K562 (cell line): ENCODE measurements around the gene GHRH. TPM values are rescaled to one million over a fixed set of nuclear protein-coding genes. Genes with fewer than 3 reads are reported as not detected.

Source experiments
- ATAC-seq: fragments of 200-7000 bp; cut with Tn5 transposase; 3 replicates; pipeline ENCODE4 v1.9.1; 2020; ENCODE audit warnings: moderate library complexity
- BruUV-seq: library from RNA; stranded (reverse); fragments of 400-500 nt; replicated peaks from 2 replicates; lab custom pipeline; 2021; lab: Mats Ljungman, UMichigan
- CTCF ChIA-PET: fragments of 300-600 bp; formaldehyde crosslinking; extraction: SDS; loops from one replicate; lab custom pipeline; 2021; ENCODE audit warnings: low intra/inter-chr PET ratio; lab: Yijun Ruan, JAX
- POLR2A ChIA-PET: fragments of 300-600, 350-650 bp; sonication (Branson Sonifier 250); formaldehyde crosslinking; extraction: SDS; loops from one replicate; lab custom pipeline; 2021; ENCODE audit warnings: antibody characterized with exemption, inconsistent platforms; lab: Yijun Ruan, JAX
- DNase-seq, 4 experiments: peaks; one replicate each; pipeline versions ENCODE4 v3.0.0 to v3.0.0-alpha.2; 2011 to 2018; ENCODE audit warnings: low spot score in 3 of 4, mixed read lengths in 3 of 4; ENCODE audit errors: extremely low read depth in 1 of 4
- FAIRE-seq: peaks from 2 replicates; lab custom pipeline; 2011; peaks lifted over from hg19 to GRCh38; lab: Jason Lieb, UNC
- H2AFZ ChIP-seq: 2 replicates; pipeline ENCODE4 v1.6.0; 2011; ENCODE audit warnings: low read depth, low read length, control low read depth, inconsistent platforms
- H3K27ac ChIP-seq: fragments of 200-600 bp; 3 replicates; pipeline ENCODE4 v1.8.0; 2011; ENCODE audit warnings: low read depth, mild to moderate bottlenecking, control low read depth, inconsistent platforms, low read length, moderate library complexity, mixed read lengths; ENCODE audit errors: extremely low read depth
- H3K27me3 ChIP-seq, 2 experiments: fragments of 300-600 bp in 1 of 2; 2 replicates in 1 of 2; 3 replicates in 1 of 2; pipeline versions ENCODE4 v1.6.0 to v1.8.0; 2011; ENCODE audit warnings: inconsistent platforms in 2 of 2, low read length in 2 of 2, mild to moderate bottlenecking in 1 of 2, mixed read lengths in 1 of 2, moderate library complexity in 1 of 2; ENCODE audit not compliant: control insufficient read depth in 2 of 2, insufficient read depth in 2 of 2
- H3K36me3 ChIP-seq: fragments of 300-600 bp; 3 replicates; pipeline ENCODE4 v1.8.0; 2011; ENCODE audit warnings: mild to moderate bottlenecking, low read length, inconsistent platforms; ENCODE audit not compliant: control insufficient read depth, insufficient read depth
- H3K4me1 ChIP-seq, 2 experiments: fragments of 200-600 bp in 1 of 2; replicated peaks in 1 of 2; 2 replicates in 1 of 2; 3 replicates in 1 of 2; pipeline versions ENCODE4 v1.5.1 to v1.8.0; 2011; ENCODE audit warnings: inconsistent platforms in 2 of 2, low read length in 2 of 2, mild to moderate bottlenecking in 1 of 2, mixed read lengths in 1 of 2, moderate library complexity in 1 of 2; ENCODE audit not compliant: control insufficient read depth in 2 of 2, insufficient read depth in 2 of 2
- H3K4me2 ChIP-seq: 2 replicates; pipeline ENCODE4 v1.6.1; 2011; ENCODE audit warnings: low read length, control low read depth, inconsistent platforms, mixed read lengths; ENCODE audit not compliant: insufficient read depth
- H3K4me3 ChIP-seq: fragments of 200-600 bp; sonication (generic), shearing (Covaris generic); 2 replicates; pipeline ENCODE4 v1.5.1; 2016; ENCODE audit warnings: control low read depth, inconsistent platforms
- H3K79me2 ChIP-seq: fragments of 200-600 bp; 3 replicates; pipeline ENCODE4 v1.8.0; 2011; ENCODE audit warnings: low read length, inconsistent platforms; ENCODE audit not compliant: control insufficient read depth, insufficient read depth
- H3K9ac ChIP-seq, 2 experiments: 2 replicates each; pipeline versions ENCODE4 v1.6.0 to v1.6.1; 2011; ENCODE audit warnings: low read depth in 2 of 2, low read length in 2 of 2, control low read depth in 1 of 2, inconsistent platforms in 1 of 2, mild to moderate bottlenecking in 1 of 2, mixed read lengths in 1 of 2; ENCODE audit not compliant: insufficient read depth in 1 of 2
- H3K9me1 ChIP-seq: one replicate; pipeline ENCODE4 v1.6.0; 2011; ENCODE audit warnings: inconsistent platforms, mild to moderate bottlenecking, low read length, moderate library complexity; ENCODE audit not compliant: control insufficient read depth, insufficient read depth
- H3K9me3 ChIP-seq: replicated peaks from 2 replicates; pipeline ENCODE4 v1.5.1; 2011; ENCODE audit warnings: low read depth, low read length, inconsistent platforms; ENCODE audit not compliant: control insufficient read depth, insufficient read depth
- H4K20me1 ChIP-seq: replicated peaks from 2 replicates; pipeline ENCODE4 v1.6.1; 2011; ENCODE audit warnings: low read length, inconsistent platforms, mixed read lengths; ENCODE audit not compliant: control insufficient read depth, insufficient read depth
- BCOR ChIP-seq: fragments of 450-650 bp; IDR thresholded peaks from 2 replicates; pipeline ENCODE4 v1.6.1; 2016
- CTBP1 ChIP-seq: fragments of 450-650 bp; IDR thresholded peaks from 2 replicates; pipeline ENCODE4 v1.6.1; 2016; ENCODE audit warnings: borderline replicate concordance
- DDX20 ChIP-seq: fragments of 450-650 bp; IDR thresholded peaks from 2 replicates; pipeline ENCODE4 v1.6.1; 2016; ENCODE audit warnings: missing genetic modification characterization, low read depth, mild to moderate bottlenecking, missing compliant biosample characterization, moderate library complexity
- E2F4 ChIP-seq: sonication (generic); formaldehyde crosslinking; IDR thresholded peaks from 2 replicates; pipeline ENCODE4 v1.8.0; 2022; ENCODE audit warnings: mild to moderate bottlenecking, low read depth, missing genetic modification reagents
- E2F5 ChIP-seq: sonication (generic); formaldehyde crosslinking; IDR thresholded peaks from 2 replicates; pipeline ENCODE4 v1.8.0; 2022; ENCODE audit warnings: mild to moderate bottlenecking, missing genetic modification reagents
- ESRRB ChIP-seq: fragments of 250-450 bp; sonication (Bioruptor Pico); IDR thresholded peaks from 2 replicates; pipeline ENCODE4 v1.5.0; 2020; ENCODE audit warnings: mild to moderate bottlenecking, moderate library complexity, borderline replicate concordance
- HDAC2 ChIP-seq: fragments of 450-650 bp; IDR thresholded peaks from 2 replicates; pipeline ENCODE4 v1.6.1; 2016; ENCODE audit warnings: mild to moderate bottlenecking
- IRF2 ChIP-seq: sonication (generic); formaldehyde crosslinking; IDR thresholded peaks from 2 replicates; pipeline ENCODE4 v1.8.1; 2022; ENCODE audit warnings: mild to moderate bottlenecking, missing genetic modification reagents
- KAT2B ChIP-seq: IDR thresholded peaks from one replicate; pipeline ENCODE4 v1.6.1; 2012; ENCODE audit warnings: low read depth, mild to moderate bottlenecking, control low read depth, inconsistent platforms, low read length, moderate library complexity
- LARP7 ChIP-seq: fragments of 450-650 bp; IDR thresholded peaks from 2 replicates; pipeline ENCODE4 v1.6.1; 2016
- RB1 ChIP-seq: fragments of 450-650 bp; IDR thresholded peaks from 2 replicates; pipeline ENCODE4 v1.6.1; 2017; ENCODE audit warnings: low read depth, mild to moderate bottlenecking
- RNF2 ChIP-seq: sonication (generic); IDR thresholded peaks from 2 replicates; pipeline ENCODE4 v1.6.1; 2016
- TCF3 ChIP-seq: sonication (generic); formaldehyde crosslinking; IDR thresholded peaks from 2 replicates; pipeline ENCODE4 v1.4.0; 2020; ENCODE audit warnings: mild to moderate bottlenecking, missing genetic modification reagents
- ZEB2 ChIP-seq: fragments of 450-650 bp; IDR thresholded peaks from 2 replicates; pipeline ENCODE4 v1.6.1; 2016
- WGBS: fragments of 100-300 bp; shearing (Covaris generic); methylation state at CpG from one replicate; pipeline ENCODE4 v1.1.6; 2016; ENCODE audit warnings: low coverage, mixed read lengths; ENCODE audit not compliant: insufficient coverage; ENCODE audit errors: missing lambda C conversion rate; 5-methylcytosine and 5-hydroxymethylcytosine counted together
- in situ Hi-C: fragments of 300-500 bp; cut with MboI; formaldehyde crosslinking; loops from 4 replicates; pipeline ENCODE4 v1.15.0; 2018; ENCODE audit warnings: inconsistent platforms, mixed read lengths
- intact Hi-C: fragments of 100-400 bp; cut with micrococcal nuclease; formaldehyde crosslinking; loops from 2 replicates; pipeline ENCODE4 v1.14.2; 2022
- polyA plus RNA-seq, 8 experiments: library from polyadenylated mRNA; depleted of rRNA in 4 of 8; stranded (reverse) in 5 of 8; unstranded in 3 of 8; fragments of >200 nt; fragmentation: Nextera tagmentation in 2 of 8; fragmentation: Illumina TruSeq in 1 of 8; extraction: Ambion mirVana in 2 of 8; extraction: Trizol in 1 of 8; gene quantifications; 2 replicates each; pipeline versions ENCODE4 v1.2.1 to v1.2.3, GENCODE V29; 2011 to 2014; ENCODE audit warnings: inconsistent platforms in 1 of 8, missing spikeins in 1 of 8
- total RNA-seq, 7 experiments: library from RNA; depleted of rRNA in 6 of 7; stranded (reverse); fragments of >200 nt in 6 of 7; fragmentation: Illumina TruSeq in 2 of 7; extraction: Trizol in 2 of 7; gene quantifications; 2 replicates each; pipeline versions ENCODE4 v1.2.1 to v1.2.3, GENCODE V29; 2011 to 2021; ENCODE audit warnings: low replicate concordance in 1 of 7
- TF ChIP-seq, protein P1 (sequence below): fragments of 250-450 bp; sonication (Bioruptor Pico); IDR thresholded peaks from 2 replicates; pipeline ENCODE4 v1.8.0; 2022; ENCODE audit warnings: inconsistent platforms
- TF ChIP-seq, protein P2 (sequence below): sonication (generic); formaldehyde crosslinking; IDR thresholded peaks from 2 replicates; pipeline ENCODE4 v1.9.0; 2022; ENCODE audit warnings: mild to moderate bottlenecking, missing genetic modification reagents
- TF ChIP-seq, protein P3 (sequence below), 2 experiments: IDR thresholded peaks; 2 replicates each; pipeline ENCODE4 v1.6.1; 2012; ENCODE audit warnings: improper control_type of control experiment in 2 of 2, low read depth in 2 of 2, low read length in 2 of 2, borderline replicate concordance in 1 of 2

Gene GHRH
- total and polyA plus RNA-seq, 9 of the 15 experiments (the other 6 are each of a cell fraction or from before 2014, with no cell fraction given): not detected

DNA sequence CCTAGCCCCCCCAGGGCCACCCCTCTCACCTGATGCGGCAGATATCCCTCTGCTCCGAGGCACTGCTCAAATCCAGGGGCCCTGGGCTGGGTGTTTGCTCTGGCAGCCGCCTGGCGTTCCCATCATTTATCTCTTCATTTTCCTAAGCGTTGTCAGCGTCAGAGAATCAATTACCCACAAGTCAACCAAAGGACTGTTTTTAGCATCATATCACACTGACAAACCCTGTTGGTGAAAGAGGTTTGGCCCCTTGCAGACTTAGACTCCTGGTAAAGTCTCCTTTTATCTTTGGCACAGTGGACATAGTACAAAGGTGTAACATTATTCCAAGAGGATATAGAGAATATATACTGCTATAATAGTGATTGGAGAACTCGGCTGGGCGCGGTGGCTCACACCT lies at the start of gene GHRH (continued):
- TF ChIP-seq, protein P1, sequence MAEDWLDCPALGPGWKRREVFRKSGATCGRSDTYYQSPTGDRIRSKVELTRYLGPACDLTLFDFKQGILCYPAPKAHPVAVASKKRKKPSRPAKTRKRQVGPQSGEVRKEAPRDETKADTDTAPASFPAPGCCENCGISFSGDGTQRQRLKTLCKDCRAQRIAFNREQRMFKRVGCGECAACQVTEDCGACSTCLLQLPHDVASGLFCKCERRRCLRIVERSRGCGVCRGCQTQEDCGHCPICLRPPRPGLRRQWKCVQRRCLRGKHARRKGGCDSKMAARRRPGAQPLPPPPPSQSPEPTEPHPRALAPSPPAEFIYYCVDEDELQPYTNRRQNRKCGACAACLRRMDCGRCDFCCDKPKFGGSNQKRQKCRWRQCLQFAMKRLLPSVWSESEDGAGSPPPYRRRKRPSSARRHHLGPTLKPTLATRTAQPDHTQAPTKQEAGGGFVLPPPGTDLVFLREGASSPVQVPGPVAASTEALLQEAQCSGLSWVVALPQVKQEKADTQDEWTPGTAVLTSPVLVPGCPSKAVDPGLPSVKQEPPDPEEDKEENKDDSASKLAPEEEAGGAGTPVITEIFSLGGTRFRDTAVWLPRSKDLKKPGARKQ: no peak

GRCh38 chr20:37310951-37311350 lies 49.3 kb upstream of the GHRH start:
- peak overlapping the region in 1 of 2 experiments; percentile 62; a peak in 1 of 4 replicates for H3K9ac ChIP-seq
- DNase-seq (no peak), FAIRE-seq (no peak), ATAC-seq (no peak)
- no peak overlapping the region for H2AFZ ChIP-seq
- H3K79me2 ChIP-seq: no peaks in the 10 kb centered on the region; the same call in 2 of the 3 replicates
- peaks cover 30 to 35% of the 10 kb centered on the region in 2 experiments for H3K4me1 ChIP-seq
- no peak overlapping the region for H3K4me3 ChIP-seq
- 81% methylated on average over 8 of the region's 11 CpGs for WGBS
- peaks cover 3% of the 10 kb centered on the region; the same call in 1 of the 2 replicates for H4K20me1 ChIP-seq
- no TSS peak for BruUV-seq
- H3K9me3 ChIP-seq: no peaks in the 10 kb centered on the region
- H3K27ac ChIP-seq: no peak overlapping the region
- intact Hi-C loops (no loop called here), in situ Hi-C loops (no loop called here)
- no peaks in the 10 kb centered on the region for H3K27me3 ChIP-seq
- ChIA-PET CTCF (no interaction called here), POLR2A (no interaction called here)
- H3K9me1 ChIP-seq: peaks cover 3% of the 10 kb centered on the region
- H3K36me3 ChIP-seq: peaks cover 65% of the 10 kb centered on the region; the same call in 2 of the 3 replicates
- no peak overlapping the region for H3K4me2 ChIP-seq
- TF ChIP-seq IRF2 (CRISPR knock-in tag) (no peak), ZEB2 (no peak), RNF2 (no peak), E2F5 (CRISPR knock-in tag) (no peak), RB1 (no peak), BCOR (no peak), TCF3 (CRISPR knock-in tag) (no peak), KAT2B (no peak), E2F4 (CRISPR knock-in tag) (no peak), DDX20 (tag) (no peak), HDAC2 (no peak), LARP7 (no peak), CTBP1 (no peak), ESRRB (CRISPR knock-in tag) (no peak)
- TF ChIP-seq, protein P2, sequence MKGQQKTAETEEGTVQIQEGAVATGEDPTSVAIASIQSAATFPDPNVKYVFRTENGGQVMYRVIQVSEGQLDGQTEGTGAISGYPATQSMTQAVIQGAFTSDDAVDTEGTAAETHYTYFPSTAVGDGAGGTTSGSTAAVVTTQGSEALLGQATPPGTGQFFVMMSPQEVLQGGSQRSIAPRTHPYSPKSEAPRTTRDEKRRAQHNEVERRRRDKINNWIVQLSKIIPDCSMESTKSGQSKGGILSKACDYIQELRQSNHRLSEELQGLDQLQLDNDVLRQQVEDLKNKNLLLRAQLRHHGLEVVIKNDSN: no peak
- TF ChIP-seq, protein P3, sequence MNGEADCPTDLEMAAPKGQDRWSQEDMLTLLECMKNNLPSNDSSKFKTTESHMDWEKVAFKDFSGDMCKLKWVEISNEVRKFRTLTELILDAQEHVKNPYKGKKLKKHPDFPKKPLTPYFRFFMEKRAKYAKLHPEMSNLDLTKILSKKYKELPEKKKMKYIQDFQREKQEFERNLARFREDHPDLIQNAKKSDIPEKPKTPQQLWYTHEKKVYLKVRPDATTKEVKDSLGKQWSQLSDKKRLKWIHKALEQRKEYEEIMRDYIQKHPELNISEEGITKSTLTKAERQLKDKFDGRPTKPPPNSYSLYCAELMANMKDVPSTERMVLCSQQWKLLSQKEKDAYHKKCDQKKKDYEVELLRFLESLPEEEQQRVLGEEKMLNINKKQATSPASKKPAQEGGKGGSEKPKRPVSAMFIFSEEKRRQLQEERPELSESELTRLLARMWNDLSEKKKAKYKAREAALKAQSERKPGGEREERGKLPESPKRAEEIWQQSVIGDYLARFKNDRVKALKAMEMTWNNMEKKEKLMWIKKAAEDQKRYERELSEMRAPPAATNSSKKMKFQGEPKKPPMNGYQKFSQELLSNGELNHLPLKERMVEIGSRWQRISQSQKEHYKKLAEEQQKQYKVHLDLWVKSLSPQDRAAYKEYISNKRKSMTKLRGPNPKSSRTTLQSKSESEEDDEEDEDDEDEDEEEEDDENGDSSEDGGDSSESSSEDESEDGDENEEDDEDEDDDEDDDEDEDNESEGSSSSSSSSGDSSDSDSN (IDR thresholded peaks at IDR 0.05; ENCODE audit: borderline replicate concordance in 1 of 2, low read depth in 2 of 2, low read length in 2 of 2): no peak
